K562 (cell line): ENCODE results near the gene CALHM3. TPM values are rescaled to one million over a fixed set of nuclear protein-coding genes. Genes with fewer than 3 reads are reported as not detected.

Experiments used
- EGR1 ChIP-seq: fragments of 450-650 bp; conservative IDR thresholded peaks from 2 replicates; pipeline ENCODE4 v1.6.1; 2017; ENCODE audit warnings: mild to moderate bottlenecking
- HNRNPH1 ChIP-seq: fragments of 200-400 bp; formaldehyde crosslinking; optimal IDR thresholded peaks from 2 replicates; pipeline ENCODE3; 2017; ENCODE audit warnings: low read depth, mild to moderate bottlenecking, low read length, moderate library complexity
- KLF1 ChIP-seq: fragments of 450-650 bp; IDR thresholded peaks from 2 replicates; pipeline ENCODE4 v1.6.1; 2016; ENCODE audit warnings: missing genetic modification characterization, missing compliant biosample characterization
- MYBL2 ChIP-seq, 2 experiments: fragments of 450-650 bp in 1 of 2; sonication (generic) in 1 of 2; formaldehyde crosslinking in 1 of 2; IDR thresholded peaks; 2 replicates each; pipeline versions ENCODE4 v1.6.1 to v1.8.1; 2017 to 2022; ENCODE audit warnings: borderline replicate concordance in 1 of 2, inconsistent platforms in 1 of 2, low read depth in 1 of 2, mild to moderate bottlenecking in 1 of 2, missing genetic modification reagents in 1 of 2, moderate library complexity in 1 of 2
- NFYB ChIP-seq: IDR thresholded peaks from 2 replicates; pipeline ENCODE4 v1.6.1; 2011; ENCODE audit warnings: mild to moderate bottlenecking, moderate library complexity; ENCODE audit not compliant: insufficient read length; ENCODE audit errors: extremely low read depth
- RBM17 ChIP-seq: fragments of 200-400 bp; formaldehyde crosslinking; IDR thresholded peaks from 2 replicates; pipeline ENCODE4 v1.6.1; 2017; ENCODE audit warnings: low read depth, mild to moderate bottlenecking, low read length, borderline replicate concordance
- RCOR1 ChIP-seq, 2 experiments: IDR thresholded peaks; 2 replicates each; pipeline ENCODE4 v1.6.1; 2012; ENCODE audit warnings: low read depth in 2 of 2, low read length in 2 of 2, borderline replicate concordance in 1 of 2, improper control_type of control experiment in 1 of 2
- SMAD4 ChIP-seq: fragments of 250-450 bp; sonication (Bioruptor Pico); conservative IDR thresholded peaks from 2 replicates; pipeline ENCODE4 v1.8.0; 2021; ENCODE audit warnings: inconsistent platforms, mild to moderate bottlenecking, moderate library complexity
- SMC3 ChIP-seq: conservative IDR thresholded peaks from 2 replicates; pipeline ENCODE4 v1.6.1; 2011; ENCODE audit warnings: low read depth, low read length, improper control_type of control experiment; ENCODE audit not compliant: insufficient read depth
- SP2 ChIP-seq: IDR thresholded peaks from 2 replicates; pipeline ENCODE4 v1.6.1; 2011; ENCODE audit warnings: mild to moderate bottlenecking, low read depth, low read length, moderate library complexity; ENCODE audit not compliant: poor library complexity, severe bottlenecking; ENCODE audit errors: extremely low read depth
- ZNF347 ChIP-seq: fragments of 450-650 bp; formaldehyde crosslinking; IDR thresholded peaks from 2 replicates; pipeline ENCODE4 v1.4.0; 2020; ENCODE audit warnings: low read depth, mild to moderate bottlenecking, moderate library complexity
- ZNF408 ChIP-seq: fragments of 250-450 bp; sonication (Bioruptor Pico); IDR thresholded peaks from 2 replicates; pipeline ENCODE4 v1.4.0; 2020; ENCODE audit warnings: low read depth, mild to moderate bottlenecking, moderate library complexity
- ZNF717 ChIP-seq: fragments of 250-450 bp; sonication (Bioruptor Pico); IDR thresholded peaks from 2 replicates; pipeline ENCODE4 v1.5.0; 2021
- polyA plus RNA-seq, 8 experiments: library from polyadenylated mRNA; depleted of rRNA in 4 of 8; stranded (reverse) in 5 of 8; unstranded in 3 of 8; fragments of >200 nt; fragmentation: Nextera tagmentation in 2 of 8; fragmentation: Illumina TruSeq in 1 of 8; extraction: Ambion mirVana in 2 of 8; extraction: Trizol in 1 of 8; gene quantifications; 2 replicates each; pipeline versions ENCODE4 v1.2.1 to v1.2.3, GENCODE V29; 2011 to 2014; ENCODE audit warnings: inconsistent platforms in 1 of 8, missing spikeins in 1 of 8
- total RNA-seq, 7 experiments: library from RNA; depleted of rRNA in 6 of 7; stranded (reverse); fragments of >200 nt in 6 of 7; fragmentation: Illumina TruSeq in 2 of 7; extraction: Trizol in 2 of 7; gene quantifications; 2 replicates each; pipeline versions ENCODE4 v1.2.1 to v1.2.3, GENCODE V29; 2011 to 2021; ENCODE audit warnings: low replicate concordance in 1 of 7
- TF ChIP-seq, protein P1 (sequence below): sonication (generic); formaldehyde crosslinking; IDR thresholded peaks from 2 replicates; pipeline ENCODE4 v1.8.0; 2023; ENCODE audit warnings: missing genetic modification reagents, mild to moderate bottlenecking, borderline replicate concordance
- TF ChIP-seq, protein P2 (sequence below): IDR thresholded peaks from 2 replicates; pipeline ENCODE4 v1.6.1; 2016; ENCODE audit warnings: missing genetic modification characterization, missing compliant biosample characterization
- TF ChIP-seq, protein P3 (sequence below): fragments of 250-450 bp; sonication (Bioruptor Pico); IDR thresholded peaks from 2 replicates; pipeline ENCODE4 v1.8.0; 2022; ENCODE audit warnings: inconsistent platforms, mild to moderate bottlenecking, moderate library complexity, borderline replicate concordance
- TF ChIP-seq, protein P4 (sequence below): fragments of 200-800 bp; sonication (Bioruptor generic); IDR thresholded peaks from 2 replicates; pipeline ENCODE4 v1.6.1; 2017; ENCODE audit warnings: missing genetic modification characterization, missing compliant biosample characterization

Gene CALHM3
- total and polyA plus RNA-seq, 9 of the 15 experiments (the other 6 are each of a cell fraction or from before 2014, with no cell fraction given): not detected

DNA sequence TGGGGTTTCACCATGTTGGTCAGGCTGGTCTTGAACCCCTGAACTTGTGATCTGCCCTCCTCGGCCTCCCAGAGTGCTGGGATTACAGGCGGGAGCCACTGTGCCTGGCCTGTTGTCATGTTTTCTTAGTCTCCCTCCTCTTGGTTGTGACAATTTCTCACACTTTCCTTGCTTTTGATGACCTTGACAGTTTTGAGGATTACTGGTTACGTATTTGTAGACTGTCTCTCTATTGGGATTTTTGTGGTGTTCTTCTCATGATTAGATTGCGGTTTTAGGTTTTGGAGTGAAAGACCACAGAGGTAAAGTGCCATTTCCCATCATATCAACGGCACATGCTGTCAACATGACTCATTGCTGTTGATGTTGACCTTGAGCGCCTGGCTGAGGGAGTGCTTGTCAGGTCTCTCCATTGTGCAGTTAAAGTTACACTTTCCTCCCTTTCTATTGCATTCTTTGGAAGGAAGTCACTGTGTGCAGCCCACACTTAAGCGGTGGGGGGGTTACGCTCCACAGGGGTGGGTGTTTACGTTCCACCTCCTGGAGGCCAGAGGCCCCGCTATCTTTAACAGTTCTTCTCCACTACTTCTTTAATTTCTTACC, 25.2 kb upstream of the CALHM3 start (continued):
- TF ChIP-seq, protein P1, sequence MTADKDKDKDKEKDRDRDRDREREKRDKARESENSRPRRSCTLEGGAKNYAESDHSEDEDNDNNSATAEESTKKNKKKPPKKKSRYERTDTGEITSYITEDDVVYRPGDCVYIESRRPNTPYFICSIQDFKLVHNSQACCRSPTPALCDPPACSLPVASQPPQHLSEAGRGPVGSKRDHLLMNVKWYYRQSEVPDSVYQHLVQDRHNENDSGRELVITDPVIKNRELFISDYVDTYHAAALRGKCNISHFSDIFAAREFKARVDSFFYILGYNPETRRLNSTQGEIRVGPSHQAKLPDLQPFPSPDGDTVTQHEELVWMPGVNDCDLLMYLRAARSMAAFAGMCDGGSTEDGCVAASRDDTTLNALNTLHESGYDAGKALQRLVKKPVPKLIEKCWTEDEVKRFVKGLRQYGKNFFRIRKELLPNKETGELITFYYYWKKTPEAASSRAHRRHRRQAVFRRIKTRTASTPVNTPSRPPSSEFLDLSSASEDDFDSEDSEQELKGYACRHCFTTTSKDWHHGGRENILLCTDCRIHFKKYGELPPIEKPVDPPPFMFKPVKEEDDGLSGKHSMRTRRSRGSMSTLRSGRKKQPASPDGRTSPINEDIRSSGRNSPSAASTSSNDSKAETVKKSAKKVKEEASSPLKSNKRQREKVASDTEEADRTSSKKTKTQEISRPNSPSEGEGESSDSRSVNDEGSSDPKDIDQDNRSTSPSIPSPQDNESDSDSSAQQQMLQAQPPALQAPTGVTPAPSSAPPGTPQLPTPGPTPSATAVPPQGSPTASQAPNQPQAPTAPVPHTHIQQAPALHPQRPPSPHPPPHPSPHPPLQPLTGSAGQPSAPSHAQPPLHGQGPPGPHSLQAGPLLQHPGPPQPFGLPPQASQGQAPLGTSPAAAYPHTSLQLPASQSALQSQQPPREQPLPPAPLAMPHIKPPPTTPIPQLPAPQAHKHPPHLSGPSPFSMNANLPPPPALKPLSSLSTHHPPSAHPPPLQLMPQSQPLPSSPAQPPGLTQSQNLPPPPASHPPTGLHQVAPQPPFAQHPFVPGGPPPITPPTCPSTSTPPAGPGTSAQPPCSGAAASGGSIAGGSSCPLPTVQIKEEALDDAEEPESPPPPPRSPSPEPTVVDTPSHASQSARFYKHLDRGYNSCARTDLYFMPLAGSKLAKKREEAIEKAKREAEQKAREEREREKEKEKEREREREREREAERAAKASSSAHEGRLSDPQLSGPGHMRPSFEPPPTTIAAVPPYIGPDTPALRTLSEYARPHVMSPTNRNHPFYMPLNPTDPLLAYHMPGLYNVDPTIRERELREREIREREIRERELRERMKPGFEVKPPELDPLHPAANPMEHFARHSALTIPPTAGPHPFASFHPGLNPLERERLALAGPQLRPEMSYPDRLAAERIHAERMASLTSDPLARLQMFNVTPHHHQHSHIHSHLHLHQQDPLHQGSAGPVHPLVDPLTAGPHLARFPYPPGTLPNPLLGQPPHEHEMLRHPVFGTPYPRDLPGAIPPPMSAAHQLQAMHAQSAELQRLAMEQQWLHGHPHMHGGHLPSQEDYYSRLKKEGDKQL: no peak
- TF ChIP-seq RBM17: no peak
- TF ChIP-seq ZNF717 (CRISPR knock-in tag): no peak
- peak; percentile 56 for TF ChIP-seq EGR1
- TF ChIP-seq, protein P2, sequence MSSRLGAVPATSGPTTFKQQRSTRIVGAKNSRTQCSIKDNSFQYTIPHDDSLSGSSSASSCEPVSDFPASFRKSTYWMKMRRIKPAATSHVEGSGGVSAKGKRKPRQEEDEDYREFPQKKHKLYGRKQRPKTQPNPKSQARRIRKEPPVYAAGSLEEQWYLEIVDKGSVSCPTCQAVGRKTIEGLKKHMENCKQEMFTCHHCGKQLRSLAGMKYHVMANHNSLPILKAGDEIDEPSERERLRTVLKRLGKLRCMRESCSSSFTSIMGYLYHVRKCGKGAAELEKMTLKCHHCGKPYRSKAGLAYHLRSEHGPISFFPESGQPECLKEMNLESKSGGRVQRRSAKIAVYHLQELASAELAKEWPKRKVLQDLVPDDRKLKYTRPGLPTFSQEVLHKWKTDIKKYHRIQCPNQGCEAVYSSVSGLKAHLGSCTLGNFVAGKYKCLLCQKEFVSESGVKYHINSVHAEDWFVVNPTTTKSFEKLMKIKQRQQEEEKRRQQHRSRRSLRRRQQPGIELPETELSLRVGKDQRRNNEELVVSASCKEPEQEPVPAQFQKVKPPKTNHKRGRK: no peak
- no peak for TF ChIP-seq MYBL2 (IDR thresholded peaks at IDR 0.05; ENCODE audit: low read depth)
- TF ChIP-seq MYBL2 (CRISPR knock-in tag; IDR thresholded peaks at IDR 0.05; ENCODE audit: borderline replicate concordance): no peak
- TF ChIP-seq SMAD4: peak; percentile 66; the same call in 1 of the 2 replicates
- TF ChIP-seq, protein P3, sequence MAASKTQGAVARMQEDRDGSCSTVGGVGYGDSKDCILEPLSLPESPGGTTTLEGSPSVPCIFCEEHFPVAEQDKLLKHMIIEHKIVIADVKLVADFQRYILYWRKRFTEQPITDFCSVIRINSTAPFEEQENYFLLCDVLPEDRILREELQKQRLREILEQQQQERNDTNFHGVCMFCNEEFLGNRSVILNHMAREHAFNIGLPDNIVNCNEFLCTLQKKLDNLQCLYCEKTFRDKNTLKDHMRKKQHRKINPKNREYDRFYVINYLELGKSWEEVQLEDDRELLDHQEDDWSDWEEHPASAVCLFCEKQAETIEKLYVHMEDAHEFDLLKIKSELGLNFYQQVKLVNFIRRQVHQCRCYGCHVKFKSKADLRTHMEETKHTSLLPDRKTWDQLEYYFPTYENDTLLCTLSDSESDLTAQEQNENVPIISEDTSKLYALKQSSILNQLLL: no peak
- no peak for TF ChIP-seq NFYB
- no peak for TF ChIP-seq KLF1 (tag)
- TF ChIP-seq RCOR1 (IDR thresholded peaks at IDR 0.05; ENCODE audit: borderline replicate concordance in 1 of 2, low read depth in 2 of 2, low read length in 2 of 2): peak in 1 of 2 experiments; percentile 95; a peak in 2 of 4 replicates
- TF ChIP-seq ZNF408 (CRISPR knock-in tag): no peak
- TF ChIP-seq, protein P4, sequence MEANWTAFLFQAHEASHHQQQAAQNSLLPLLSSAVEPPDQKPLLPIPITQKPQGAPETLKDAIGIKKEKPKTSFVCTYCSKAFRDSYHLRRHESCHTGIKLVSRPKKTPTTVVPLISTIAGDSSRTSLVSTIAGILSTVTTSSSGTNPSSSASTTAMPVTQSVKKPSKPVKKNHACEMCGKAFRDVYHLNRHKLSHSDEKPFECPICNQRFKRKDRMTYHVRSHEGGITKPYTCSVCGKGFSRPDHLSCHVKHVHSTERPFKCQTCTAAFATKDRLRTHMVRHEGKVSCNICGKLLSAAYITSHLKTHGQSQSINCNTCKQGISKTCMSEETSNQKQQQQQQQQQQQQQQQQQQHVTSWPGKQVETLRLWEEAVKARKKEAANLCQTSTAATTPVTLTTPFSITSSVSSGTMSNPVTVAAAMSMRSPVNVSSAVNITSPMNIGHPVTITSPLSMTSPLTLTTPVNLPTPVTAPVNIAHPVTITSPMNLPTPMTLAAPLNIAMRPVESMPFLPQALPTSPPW (CRISPR knock-in tag): peak; percentile 89
- no peak for TF ChIP-seq HNRNPH1
- TF ChIP-seq SMC3: no peak
- no peak for TF ChIP-seq SP2
- TF ChIP-seq ZNF347: no peak
